ENCODE data around the gene ITGB3.

ITGB3 gene

DNA sequence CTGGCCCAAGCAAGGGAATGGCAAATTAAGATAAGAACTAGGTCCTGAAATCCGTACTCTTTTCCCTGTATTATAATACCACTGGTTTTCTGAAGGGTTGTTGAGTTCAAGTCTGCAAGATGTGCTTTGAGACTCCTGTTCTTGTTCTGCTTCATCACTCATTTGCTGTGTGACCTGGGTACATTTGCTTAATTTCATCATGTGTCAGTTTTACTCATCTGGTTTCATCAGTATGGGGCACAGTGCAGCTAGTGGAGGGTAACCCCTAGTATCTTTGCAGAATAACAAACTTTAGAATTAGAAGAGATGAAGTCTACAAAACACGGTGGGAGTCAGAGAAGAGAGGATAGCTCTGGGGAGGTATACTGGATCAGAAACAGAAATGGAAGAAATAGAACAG is 48.2 kb downstream of the ITGB3 start:
- no peak for FAIRE-seq

DNA sequence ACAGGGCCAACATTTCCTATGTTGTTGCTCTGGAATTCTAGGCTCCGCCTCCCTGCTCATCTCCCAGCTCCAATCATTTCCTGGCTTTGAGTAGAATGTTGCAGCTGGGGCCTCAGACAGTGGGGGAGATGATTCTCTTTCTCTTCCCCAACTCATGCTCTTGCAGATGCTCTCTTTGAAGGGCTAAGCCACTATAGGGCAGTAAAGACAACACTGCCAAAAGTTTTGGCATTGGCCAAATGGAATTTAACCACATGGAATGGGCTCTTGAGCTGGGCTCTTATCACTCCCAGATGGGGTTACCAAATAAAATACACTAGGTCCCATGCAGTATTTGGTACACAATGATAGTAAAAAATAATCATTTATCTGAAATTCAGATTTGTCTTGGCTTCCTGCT is 50.6 kb downstream of the ITGB3 start:
- FAIRE-seq: no peak

DNA sequence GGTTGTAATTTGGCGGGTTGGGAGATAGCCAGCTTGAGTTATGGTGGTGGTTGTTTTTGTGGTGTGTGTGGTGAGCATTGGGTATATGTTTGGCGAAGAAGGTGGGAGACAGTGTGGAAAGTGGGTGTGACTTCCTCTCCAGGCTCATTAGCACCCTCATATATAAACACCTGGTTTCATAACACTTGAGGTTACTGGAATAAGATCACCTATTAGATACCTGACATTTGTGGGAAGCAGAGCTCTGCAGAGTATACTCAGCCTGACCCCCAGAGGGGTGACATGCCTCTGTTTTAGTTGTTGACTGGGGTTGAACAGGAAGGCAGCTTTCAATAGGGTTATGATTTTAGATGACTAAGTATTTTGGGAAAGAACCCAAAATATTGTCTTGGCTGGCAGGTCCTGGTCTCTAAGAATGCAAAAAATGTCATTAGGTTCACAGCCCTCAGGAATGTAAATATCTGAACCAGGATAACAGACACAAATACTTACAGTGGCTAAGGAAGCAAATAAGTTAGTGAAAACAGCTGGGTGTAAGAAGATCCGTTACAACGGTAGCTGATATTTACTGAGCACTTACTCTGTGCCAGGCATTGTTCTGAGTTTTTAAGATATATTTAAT is 51.8 kb downstream of the ITGB3 start:
- no peak for FAIRE-seq

DNA sequence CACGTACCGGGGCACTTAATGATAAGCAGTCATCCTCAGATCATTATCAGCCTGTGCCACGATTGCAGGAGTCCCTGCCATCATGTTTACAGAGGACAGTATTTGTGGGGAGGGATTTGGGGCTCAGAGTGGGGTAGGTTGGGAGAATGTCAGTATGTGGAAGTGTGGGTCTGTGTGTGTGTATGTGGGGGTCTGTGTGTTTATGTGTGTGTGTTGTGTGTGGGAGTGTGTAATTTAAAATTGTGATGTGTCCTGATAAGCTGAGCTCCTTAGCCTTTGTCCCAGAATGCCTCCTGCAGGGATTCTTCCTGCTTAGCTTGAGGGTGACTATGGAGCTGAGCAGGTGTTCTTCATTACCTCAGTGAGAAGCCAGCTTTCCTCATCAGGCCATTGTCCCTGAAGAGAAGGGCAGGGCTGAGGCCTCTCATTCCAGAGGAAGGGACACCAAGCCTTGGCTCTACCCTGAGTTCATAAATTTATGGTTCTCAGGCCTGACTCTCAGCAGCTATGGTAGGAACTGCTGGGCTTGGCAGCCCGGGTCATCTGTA is 56.6 kb downstream of the ITGB3 start:
- no peak for FAIRE-seq

DNA sequence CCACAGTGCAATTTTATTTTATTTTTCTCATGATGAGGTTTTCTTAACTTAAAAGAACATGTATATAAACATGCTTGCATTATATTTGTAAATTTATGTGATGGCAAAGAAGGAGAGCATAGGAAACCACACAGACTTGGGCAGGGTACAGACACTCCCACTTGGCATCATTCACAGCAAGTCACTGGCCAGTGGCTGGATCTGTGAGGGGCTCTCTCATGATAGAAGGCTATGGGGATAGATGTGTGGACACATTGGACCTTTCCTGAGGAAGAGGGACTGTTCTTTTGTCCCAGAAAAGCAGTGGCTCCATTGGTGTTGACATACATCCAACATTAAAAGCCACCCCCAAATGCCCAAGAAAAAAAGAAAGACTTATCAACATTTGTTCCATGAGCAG is 57.8 kb downstream of the ITGB3 start:
- no peak for FAIRE-seq

DNA sequence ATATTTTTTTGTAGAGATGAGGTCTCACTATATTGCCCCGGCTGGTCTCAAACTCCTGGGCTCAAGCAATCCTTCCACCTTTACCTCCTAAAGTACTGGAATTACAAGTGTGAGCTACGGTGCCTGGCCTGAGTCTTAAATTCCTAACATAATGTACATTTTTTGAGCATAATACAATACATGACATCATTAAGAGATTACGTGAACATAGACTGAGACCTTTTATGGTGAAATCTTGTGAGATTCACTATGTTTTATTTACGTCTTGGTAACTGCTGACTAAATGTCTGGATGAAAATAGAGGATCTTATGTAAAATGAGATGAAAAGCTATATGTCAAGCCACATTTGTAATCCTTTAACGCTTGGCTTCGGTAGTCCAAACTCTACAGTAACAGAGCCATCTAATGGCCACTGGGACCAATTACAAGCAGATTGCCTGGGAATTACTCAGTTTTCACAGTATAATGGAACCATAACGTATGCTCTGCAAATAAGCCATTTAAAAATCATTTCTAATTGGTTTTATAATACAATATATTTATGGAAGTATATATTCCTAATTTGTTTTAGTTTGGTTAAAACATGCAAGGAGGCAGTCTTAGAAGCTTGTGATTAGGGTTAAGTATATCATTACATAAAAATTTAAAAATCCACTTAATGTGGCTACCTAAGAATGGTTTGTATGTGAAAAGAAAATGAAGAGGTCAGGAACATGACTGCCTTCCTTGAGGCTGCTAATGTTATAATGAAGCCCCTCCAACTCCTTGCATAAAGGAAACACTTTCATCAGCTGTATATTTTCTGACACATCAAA is 62.0 kb downstream of the ITGB3 start:
- FAIRE-seq: peak; percentile 98

DNA sequence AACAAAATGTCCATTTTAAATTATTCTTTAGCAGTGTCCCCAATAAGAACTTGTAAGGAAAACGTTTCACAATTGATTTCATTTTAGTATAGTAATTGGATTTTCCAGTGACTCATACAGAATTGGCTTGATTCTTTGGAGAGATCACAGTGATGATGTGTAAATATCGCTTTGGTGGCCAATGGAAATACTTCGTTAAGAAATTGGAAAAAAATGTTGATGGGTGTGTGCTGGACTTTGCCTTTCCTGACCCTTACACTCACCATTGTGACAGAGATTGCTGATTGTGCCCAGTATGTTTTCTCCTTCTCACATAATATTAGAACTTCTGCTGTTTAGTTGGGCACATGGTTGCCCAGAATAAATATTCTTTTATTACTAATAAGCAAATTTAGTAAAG is 62.7 kb downstream of the ITGB3 start:
- no peak for FAIRE-seq

DNA sequence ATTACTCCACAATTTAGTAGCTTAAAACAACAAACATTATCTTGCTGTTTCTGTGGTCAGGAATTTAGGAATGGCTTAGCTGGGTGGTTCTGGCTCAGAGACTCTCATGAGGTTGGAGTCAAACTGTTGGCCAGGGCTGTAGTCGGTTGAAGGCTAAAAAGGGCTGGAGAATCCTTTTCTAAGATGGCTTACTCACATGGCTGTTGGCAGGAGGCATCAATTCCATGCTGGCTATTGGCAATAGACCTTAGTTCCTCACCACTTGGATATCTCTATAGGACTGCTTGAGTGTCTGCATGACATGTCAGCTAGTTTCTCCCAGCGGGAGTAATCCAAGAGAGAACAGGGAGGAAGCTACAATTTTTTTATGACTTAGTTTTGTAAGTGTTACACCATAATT is 63.5 kb downstream of the ITGB3 start:
- no peak for FAIRE-seq

DNA sequence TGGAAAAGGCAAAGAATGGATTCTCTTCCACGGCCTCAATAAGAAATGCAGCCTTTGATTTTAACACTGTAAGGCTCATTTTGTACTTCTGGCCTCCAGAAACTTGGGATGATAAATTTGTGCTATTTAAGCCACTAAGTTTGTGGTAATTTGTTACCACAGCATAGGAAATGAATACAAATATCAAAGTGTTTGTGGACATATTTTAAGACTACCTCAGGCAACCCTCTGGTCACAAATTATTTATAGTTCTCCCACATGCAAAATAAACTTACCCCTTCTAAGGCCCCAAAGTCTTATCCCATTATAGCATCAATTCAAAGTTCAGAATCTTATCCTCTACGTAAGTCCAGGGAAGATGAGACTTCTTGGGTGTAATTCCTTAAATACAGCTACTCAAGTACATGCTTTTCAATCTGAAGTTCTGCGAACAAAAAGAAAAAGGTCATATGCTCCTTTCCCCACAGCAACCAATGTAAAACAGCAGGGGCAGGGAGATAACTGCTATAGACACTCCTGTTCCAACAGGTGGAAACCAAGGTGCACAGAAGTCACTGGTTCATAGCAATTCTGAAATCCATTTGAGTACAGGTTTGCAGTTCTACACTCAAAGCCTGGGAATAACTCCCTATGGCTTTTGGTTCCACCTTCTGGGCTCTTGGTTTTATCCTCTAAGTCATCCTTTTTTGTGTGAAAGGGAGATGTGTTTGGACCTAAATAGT is 64.7 kb downstream of the ITGB3 start:
- FAIRE-seq: no peak

DNA sequence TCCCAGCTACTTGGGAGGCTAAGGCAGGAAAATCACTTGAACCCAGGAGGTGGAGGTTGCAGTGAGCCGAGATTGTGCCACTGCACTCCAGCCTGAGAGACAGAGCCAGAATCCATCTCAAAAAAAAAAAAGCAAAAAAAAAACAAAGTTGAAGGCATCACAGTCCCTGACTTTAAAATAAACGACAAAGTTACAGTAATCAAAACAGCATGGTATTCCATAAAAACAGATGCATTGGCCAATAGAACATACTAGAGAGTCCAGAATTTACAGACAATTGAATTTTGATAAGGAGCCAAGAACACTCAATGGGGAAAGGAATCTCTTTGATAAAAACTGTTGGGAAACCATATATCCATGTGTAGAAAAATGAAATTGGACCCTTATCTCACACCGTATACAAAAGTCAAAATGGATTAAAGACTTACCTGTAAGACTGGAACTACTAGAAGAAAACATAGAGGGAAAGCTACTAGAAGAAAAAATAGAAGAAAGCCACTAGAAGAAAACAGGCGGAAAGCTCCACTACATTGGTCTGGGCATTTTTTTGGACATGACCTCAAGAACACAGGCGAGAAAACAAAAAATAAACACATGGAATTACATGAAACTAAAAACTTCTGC is 67.4 kb downstream of the ITGB3 start:
- no peak for FAIRE-seq

DNA sequence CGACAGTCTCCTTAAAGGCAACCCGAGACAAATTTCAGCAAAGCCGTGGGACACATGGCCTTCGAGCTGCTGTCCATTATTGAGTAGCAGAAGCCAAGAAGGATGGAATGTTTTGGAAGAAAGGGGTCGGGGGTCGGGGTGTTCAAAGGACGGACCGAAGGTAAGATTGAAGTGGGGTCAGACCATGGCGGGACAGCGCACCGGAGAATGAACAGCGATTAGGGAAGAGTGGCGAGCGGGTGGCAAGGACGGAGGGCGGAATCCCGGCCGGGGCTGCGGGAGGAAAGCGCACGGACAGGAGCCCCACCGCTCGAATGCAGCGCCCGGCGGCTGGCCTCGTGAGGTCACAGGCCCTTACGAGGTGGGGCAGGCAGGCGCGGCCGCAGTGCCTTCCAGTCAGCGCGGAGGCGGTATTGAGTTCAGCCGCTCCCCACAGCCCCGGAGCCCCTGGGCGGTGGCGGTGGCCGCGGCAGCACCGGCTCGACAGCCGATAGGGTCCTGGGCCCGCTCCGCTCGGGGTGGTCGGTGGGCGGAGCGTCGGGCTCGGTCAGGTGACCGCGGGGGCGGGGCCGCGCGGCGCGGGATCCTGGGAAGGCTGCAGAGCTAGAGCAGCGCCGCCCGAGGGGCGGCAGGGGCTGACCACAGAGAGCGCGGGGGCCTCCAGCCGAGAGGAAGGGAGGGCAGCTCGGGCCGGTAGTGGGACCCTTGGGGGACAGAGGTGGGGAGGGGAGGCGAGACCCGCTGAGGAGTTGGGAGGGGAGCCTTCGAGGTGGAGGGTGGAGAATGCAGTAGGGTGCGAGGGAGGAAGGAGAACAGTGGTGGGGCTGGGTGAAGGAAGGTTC is 70.0 kb downstream of the ITGB3 start, which contains the start of gene EFCAB13:
TSS of gene EFCAB13 (plus strand) at position 574 of the 842 bp plus-strand sequence. CDS start 4,399 bp downstream, outside the sequence.
- no peak for FAIRE-seq

DNA sequence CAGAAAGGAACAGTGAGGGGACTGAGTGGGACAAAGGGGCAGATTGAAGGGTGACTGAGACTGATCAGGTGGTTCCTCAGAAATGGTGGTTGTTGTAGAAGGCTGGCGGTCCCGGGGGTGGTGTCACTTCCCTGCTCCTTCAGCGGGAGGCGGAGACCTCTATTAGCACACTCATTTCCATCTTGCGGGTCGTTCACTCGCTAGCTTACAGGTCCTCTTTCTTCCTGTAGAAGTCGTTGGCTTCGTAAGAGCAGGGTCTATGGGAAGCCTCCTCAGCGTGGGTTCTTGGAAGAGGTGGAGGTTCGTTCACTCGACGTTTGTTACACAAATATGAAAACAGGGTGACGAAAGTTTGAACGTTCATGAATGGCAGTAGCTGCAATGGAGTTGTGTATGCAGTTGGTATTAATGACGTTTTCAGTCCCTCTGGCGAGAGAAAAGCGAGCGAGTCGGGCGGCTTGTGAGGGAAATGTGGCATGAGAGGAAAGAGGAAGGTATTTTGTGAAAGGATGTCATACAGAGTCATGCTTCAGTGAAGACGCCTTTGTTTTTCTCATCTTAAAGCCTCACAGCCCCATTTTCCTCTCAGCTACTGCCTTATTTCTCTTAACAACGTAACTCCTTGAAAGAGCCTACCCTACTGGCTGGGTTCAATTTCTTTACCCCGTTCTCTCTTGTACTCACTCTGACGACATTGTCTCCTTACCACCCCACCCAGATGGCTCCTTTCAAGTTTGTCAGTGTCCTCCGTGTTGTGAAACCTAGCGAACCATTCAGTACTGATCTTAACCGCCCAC is 70.8 kb downstream of the ITGB3 start:
- no peak for FAIRE-seq

DNA sequence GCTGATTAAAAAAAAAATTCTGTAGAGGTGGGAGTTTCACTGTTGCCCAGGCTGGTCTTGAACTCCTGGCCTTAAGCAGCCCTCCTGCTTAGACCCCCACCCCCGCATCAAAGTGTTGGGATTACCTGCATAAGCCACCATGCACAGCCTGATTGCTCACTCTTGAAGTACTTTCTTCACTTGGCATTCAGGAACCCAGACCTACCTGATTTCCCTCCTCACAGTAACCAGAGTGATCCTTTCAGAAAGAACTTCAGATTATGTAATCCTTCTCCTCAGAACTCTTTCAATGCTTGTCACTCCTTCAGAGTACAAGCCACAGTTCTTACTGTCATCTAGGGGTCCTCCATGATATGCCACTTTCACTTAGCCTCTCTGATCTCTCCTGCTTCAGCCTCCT is 71.5 kb downstream of the ITGB3 start:
- FAIRE-seq: no peak

DNA sequence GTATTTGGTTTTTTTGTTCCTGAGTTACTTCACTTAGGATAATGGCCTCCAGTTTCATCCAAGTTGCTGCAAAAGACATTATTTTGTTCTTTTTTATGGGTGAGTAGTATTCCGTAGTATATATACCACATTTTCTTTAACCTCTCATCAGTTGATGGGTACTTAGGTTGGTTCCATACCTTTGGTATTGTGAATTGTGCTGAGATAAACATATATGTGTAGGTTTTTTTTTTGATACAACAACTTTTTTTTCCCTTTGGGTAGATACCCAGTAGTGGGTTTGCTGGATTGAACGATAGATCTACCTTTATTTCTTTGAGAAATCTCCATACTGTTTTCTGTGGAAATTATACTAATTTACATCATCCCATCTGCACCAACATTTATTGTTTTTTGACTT is 76.9 kb downstream of the ITGB3 start:
- no peak for FAIRE-seq

DNA sequence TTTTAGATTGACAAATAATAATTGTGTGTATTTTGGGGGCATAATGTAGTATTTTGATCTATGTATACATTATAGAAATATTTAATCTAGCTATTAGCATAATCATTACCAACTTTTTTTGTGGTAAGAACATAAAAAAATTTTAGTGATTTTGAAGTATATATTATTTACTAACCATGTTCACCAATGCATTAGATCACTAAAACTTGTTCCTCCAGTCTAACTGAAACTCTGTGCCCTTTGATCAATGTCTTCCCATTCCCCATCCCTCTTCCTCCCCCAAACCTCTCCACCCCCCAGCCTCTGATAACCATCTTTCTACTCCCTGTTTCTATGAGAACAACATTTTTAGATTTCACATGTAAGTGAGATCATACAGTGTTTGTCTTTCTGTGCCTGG is 78.7 kb downstream of the ITGB3 start:
- no peak for FAIRE-seq

DNA sequence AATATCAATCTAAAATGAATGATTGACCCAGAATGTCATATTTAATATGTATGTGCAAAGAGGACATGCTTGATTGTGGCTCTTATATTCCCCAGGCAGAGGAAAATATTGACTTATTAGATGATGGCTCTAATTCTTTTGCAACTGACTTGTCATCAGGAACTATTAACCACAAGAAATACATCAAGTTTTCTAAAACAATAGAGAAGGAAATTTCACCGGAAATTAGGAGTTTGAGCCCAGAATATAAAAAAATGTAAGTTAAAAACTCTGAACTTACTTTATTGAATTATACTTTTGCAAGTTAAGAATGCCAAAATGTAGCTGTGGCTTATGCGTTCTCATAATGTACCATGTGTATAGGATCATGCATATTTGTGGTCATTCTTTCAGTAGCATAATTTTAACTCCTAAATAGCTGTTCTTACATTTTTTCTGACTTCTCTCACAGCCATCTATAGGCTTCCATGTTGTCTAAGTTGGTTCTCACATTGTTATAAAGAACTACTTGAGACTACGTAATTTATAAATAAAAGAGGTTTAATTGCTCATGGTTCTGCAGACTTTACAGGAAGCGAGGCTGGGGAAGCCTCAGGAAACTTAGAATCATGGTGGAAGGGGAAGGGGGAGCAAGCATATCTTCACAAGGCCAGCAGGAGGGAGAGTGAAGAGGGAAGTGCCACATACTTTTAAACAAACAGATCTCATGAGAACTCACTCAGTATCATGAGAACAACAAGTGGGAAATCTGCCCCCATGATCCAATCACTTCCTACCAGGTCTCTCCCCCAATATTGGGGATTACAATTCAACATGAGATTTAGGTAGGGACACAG is 81.7 kb downstream of the ITGB3 start:
- FAIRE-seq: no peak

DNA sequence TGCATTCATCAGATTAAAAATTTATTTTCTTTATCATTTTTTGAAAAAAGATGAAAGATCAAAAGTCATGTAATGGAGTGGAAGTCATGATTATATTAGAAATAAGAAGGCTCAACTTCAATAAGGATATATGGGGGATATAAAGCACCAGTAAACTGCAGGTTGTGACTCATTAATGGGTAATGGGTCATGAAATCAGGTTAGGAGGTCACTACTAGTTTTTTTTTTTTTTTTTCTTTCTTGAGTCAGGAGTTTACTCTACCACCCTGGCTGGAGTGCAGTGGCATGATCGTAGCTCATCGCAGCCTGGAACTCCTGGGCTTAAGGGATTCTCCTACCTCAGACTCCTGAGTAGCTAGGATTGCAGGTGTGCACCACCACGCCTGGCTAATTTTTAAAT is 84.4 kb downstream of the ITGB3 start:
- FAIRE-seq: no peak

DNA sequence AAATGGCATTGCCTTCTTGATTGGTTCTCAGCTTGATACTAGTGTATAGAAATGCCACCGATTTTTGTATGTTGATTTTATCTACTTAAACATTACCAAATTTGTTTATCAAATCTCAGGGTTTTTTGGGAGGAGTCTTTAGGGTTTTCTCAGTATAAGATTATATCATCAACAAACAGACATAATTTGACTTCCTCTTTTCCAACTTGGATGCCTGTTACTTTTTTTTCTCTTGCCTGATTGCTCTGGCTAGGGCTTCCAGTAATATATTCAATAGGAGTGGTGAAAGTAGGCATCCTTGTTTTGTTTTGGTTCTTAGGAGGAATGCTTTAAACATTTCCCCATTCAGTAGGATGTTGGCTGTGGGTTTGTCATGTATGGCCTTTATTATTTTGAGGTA is 99.2 kb downstream of the ITGB3 start:
- no peak for FAIRE-seq

DNA sequence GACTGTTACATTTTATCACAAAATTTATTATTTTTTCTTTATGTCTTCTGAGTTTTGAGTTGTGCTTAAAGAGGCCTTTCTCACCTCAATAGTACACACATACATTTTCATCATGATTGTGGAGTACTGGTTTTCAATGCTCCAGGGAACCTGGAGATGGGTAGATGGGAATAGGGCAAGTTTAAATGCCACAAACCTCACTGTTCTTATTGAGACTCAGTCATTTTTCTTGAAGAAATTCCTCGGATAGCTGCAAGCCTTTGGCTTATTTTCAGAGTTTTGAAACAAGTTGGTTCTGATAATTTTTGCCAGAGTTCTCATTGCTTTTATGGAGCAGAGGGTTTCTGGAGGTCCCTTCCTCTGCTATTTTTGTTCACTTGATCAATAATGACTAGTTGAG is 105.0 kb downstream of the ITGB3 start:
- FAIRE-seq: no peak

Measured in A204.1 (cell line).